Gastrocnemius medialis (tissue), 4 donors: Measurements from ENCODE around the gene SCT. TPM values are rescaled to one million over a fixed set of nuclear protein-coding genes. Genes with fewer than 3 reads are reported as not detected.

Experiments
- ATAC-seq, 2 donors: fragments of 150-250 bp; one replicate each; pipeline ENCODE4 v1.9.1; 2016
- DNase-seq, 2 donors: peaks; one replicate each; pipeline ENCODE4 v3.0.0-alpha.2; 2019
- H3K27ac ChIP-seq, 4 donors: fragments of 200-600 bp; sonication (generic); 1 replicate in 1 of 4; 2 replicates in 3 of 4; pipeline ENCODE4 v1.5.1; 2016 to 2018; ENCODE audit warnings: mild to moderate bottlenecking in 2 of 4, moderate library complexity in 1 of 4
- H3K27me3 ChIP-seq, 3 donors: fragments of 200-600 bp; sonication (generic) in 2 of 3; 1 replicate in 1 of 3; 2 replicates in 2 of 3; pipeline versions ENCODE4 v1.5.1 to v1.6.0; 2016 to 2019; ENCODE audit warnings: mild to moderate bottlenecking in 1 of 3, moderate library complexity in 1 of 3
- H3K36me3 ChIP-seq, 2 donors: fragments of 200-600 bp; sonication (generic) in 1 of 2; one replicate each; pipeline ENCODE4 v1.5.1; 2017 to 2018
- H3K4me1 ChIP-seq, 2 donors: fragments of 200-600 bp; sonication (generic) in 1 of 2; one replicate each; pipeline ENCODE4 v1.5.1; 2016 to 2017; ENCODE audit warnings: mild to moderate bottlenecking in 2 of 2
- H3K4me3 ChIP-seq, 4 donors: fragments of 200-600 bp; sonication (generic) in 3 of 4; 1 replicate in 1 of 4; 2 replicates in 3 of 4; pipeline ENCODE4 v1.5.1; 2016 to 2019; ENCODE audit warnings: mild to moderate bottlenecking in 2 of 4
- H3K9me3 ChIP-seq, 3 donors: fragments of 200-600 bp; sonication (generic) in 2 of 3; 1 replicate in 1 of 3; 2 replicates in 2 of 3; pipeline ENCODE4 v1.5.1; 2016 to 2019
- POLR2A ChIP-seq, 2 donors: fragments of 450-650 bp; IDR thresholded peaks; one replicate each; pipeline ENCODE4 v1.6.1; 2017; ENCODE audit warnings: antibody characterized with exemption in 2 of 2, mild to moderate bottlenecking in 2 of 2, moderate library complexity in 2 of 2
- in situ Hi-C, 4 donors: fragments of 200-750 bp; cut with MboI; loops; one replicate each; pipeline versions ENCODE4 v1.15.0 to v1.8.0; 2017; ENCODE audit warnings: low sequenced_read_pairs in 4 of 4
- intact Hi-C: fragments of 100-400 bp; cut with DNase I; formaldehyde crosslinking; loops from one replicate; pipeline ENCODE4 v1.15.1; 2023; ENCODE audit warnings: low total_unique reads
- total RNA-seq, 4 donors: library from RNA; depleted of rRNA; stranded (reverse); fragments of >200 nt; gene quantifications; one replicate each; pipeline versions ENCODE4 v1.1.0 to v1.2.3, GENCODE V29; 2016
- TF ChIP-seq, protein P1 (sequence below), 5 experiments: fragments of 450-650 bp in 3 of 5; fragments of 200-600 bp in 2 of 5; sonication (generic) in 2 of 5; IDR thresholded peaks in 4 of 5; conservative IDR thresholded peaks in 1 of 5; 1 replicate in 4 of 5; 2 replicates in 1 of 5; pipeline ENCODE4 v1.5.1; 2016 to 2019; ENCODE audit warnings: antibody characterized with exemption in 5 of 5, mild to moderate bottlenecking in 3 of 5, moderate library complexity in 3 of 5

Gene SCT
- total RNA-seq, 4 donors from 2014 or later: not detected

DNA sequence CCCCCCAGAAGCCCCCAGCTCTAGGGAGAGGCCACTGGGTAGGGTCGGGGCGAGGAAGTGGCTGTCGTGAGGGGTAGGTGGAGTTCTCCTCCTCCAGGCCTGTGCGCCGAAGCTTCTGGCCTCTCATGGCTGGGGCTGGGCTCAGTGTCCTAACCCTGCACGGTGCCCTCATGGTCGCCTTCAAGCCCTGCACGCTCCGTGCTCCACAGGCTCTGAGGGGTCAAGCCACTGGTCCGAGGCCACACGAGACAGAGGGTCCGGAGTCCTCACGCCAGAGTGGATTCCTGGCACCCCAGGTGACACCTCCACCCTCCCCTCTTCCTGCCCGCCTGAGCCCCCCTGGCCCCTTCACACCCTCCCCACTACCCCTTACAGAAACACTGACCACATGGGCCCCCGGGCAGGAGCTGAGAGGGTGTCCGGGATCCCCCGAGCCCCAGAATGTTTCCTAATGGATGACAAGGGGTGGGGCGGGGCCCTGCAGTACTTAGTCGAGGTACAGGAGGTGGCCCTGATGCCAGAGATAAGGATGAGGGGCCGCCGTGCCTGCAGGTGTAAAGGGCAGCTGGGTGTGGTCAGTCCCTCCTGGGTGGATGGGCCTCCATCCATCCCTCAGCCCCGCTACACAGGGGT lies 1.2 kb downstream of the SCT start:
- no peak overlapping the region for H3K4me3 ChIP-seq
- in situ Hi-C loops: no loop called here
- no peaks in the 10 kb centered on the region for H3K9me3 ChIP-seq
- peaks cover 0 to 7% (median 4%) of the 10 kb centered on the region in 3 donors for H3K27me3 ChIP-seq
- intact Hi-C loops: no loop called here
- DNase-seq (no peak), ATAC-seq (no peak)
- peaks cover 12 to 31% of the 10 kb centered on the region in 2 donors for H3K4me1 ChIP-seq
- TF ChIP-seq POLR2A (IDR thresholded peaks at IDR 0.05): no peak
- TF ChIP-seq, protein P1, sequence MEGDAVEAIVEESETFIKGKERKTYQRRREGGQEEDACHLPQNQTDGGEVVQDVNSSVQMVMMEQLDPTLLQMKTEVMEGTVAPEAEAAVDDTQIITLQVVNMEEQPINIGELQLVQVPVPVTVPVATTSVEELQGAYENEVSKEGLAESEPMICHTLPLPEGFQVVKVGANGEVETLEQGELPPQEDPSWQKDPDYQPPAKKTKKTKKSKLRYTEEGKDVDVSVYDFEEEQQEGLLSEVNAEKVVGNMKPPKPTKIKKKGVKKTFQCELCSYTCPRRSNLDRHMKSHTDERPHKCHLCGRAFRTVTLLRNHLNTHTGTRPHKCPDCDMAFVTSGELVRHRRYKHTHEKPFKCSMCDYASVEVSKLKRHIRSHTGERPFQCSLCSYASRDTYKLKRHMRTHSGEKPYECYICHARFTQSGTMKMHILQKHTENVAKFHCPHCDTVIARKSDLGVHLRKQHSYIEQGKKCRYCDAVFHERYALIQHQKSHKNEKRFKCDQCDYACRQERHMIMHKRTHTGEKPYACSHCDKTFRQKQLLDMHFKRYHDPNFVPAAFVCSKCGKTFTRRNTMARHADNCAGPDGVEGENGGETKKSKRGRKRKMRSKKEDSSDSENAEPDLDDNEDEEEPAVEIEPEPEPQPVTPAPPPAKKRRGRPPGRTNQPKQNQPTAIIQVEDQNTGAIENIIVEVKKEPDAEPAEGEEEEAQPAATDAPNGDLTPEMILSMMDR (IDR thresholded peaks at IDR 0.05 in 4 of 5, conservative IDR thresholded peaks at IDR 0.05 in 1 of 5): no peak
- no peak overlapping the region for H3K27ac ChIP-seq
- H3K36me3 ChIP-seq: no peaks in the 10 kb centered on the region

DNA sequence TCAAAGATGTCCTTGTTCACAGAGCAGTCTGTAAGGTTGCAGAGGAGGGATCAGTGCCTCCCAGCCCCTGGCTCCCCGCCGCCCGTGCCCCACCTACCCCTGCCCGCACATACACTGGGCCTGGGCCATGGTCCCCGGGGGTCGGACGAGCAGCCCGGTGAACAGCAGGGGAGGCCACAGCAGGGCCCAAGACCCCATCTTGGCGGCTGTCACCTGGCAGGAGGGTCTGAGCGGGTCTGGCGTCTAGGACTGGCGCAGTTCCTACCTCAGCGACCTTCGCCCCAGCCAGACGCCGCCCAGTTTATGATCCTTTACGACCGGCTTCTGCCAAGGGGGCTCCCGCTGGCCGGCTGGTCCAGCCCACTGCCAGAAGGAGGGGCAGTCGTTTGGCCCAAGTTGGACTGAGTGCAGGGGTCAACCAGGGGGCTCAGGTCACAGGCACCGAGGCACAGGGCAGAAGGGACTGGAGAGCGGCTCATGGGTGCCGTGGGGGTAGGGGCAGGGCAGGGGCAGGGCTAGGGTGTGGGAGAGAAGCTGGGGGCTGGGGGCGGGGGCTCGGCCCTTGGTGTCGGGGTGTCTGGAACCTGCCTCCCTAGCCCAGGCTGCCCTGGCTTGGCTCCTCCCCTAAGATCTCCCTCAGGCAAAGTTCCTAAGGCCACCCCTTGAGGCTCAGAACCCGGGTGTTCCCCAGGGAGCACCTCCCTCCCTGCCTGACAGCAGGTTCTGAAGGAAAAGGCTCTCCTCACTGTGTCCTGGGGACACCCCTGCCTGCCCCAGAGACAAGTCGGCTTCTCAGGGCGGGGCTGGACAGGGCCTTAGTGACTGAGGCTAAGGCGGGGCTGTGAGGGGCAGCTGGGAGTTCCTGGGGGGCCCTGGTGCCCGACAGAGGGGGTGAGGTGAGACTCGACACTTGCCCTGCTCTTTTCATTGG lies 2.0 kb downstream of the SCT start, which contains the start of gene CDHR5:
TSS of gene CDHR5 (minus strand) at position 251 of the 931 bp plus-strand sequence. CDS start at position 198, 53 bp downstream.
- Histone ChIP-seq H3K4me3 (no peak within 1 kb of the TSS), H3K27me3 (peaks cover 0 to 7% (median 4%) of the 10 kb centered on the region in 3 donors), H3K27ac (no peak within 1 kb of the TSS), H3K9me3 (no peaks in the 10 kb centered on the region), H3K4me1 (peaks cover 8 to 24% of the 10 kb centered on the region in 2 donors), H3K36me3 (no peaks in the 10 kb centered on the region)
- DNase-seq: no peak
- in situ Hi-C loops (no loop called here), intact Hi-C loops (no loop called here)
- ATAC-seq: no peak
- no peak for TF ChIP-seq POLR2A (IDR thresholded peaks at IDR 0.05)
- TF ChIP-seq, protein P1 (IDR thresholded peaks at IDR 0.05 in 4 of 5, conservative IDR thresholded peaks at IDR 0.05 in 1 of 5): no peak

DNA sequence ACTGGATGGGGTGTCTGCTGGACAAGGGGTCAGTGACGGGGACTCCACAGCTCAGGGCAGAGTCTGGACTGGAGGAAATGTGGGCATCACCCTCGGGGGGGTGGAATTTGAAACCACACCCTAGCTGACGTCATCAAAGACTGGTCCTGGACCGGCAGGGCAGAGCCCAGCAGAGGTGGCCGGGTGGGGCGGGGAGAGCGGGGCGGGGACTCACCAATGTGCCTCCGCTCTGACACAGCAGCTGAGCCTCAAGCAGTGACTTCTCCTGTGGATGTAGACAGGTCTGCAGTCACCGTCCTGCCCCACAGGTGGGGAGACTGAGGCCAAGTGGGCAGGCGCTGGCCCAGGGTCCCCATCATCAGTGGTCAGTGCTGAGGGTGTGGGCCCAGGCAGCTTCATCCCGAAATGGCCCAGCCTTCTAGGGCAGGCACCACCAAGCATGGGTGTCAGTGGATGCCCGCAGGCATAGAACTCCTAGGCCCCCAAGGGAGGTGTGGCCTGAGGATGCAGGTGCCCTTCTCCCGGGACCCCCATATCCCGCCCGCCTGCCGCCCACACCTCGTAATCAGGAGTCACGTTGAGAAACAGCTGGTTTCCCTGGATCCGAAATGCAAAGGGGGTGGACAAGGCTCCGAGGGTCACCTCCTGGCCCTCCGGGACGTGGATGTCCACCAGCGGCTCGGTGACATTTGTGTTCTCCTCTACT lies 2.8 kb downstream of the SCT start:
- peaks cover 0 to 7% (median 4%) of the 10 kb centered on the region in 3 donors for H3K27me3 ChIP-seq
- H3K36me3 ChIP-seq: no peaks in the 10 kb centered on the region
- TF ChIP-seq, protein P1 (IDR thresholded peaks at IDR 0.05 in 4 of 5, conservative IDR thresholded peaks at IDR 0.05 in 1 of 5): no peak
- TF ChIP-seq POLR2A (IDR thresholded peaks at IDR 0.05): no peak
- no peak overlapping the region for H3K27ac ChIP-seq
- in situ Hi-C loops: no loop called here
- intact Hi-C loops: no loop called here
- no peaks in the 10 kb centered on the region for H3K9me3 ChIP-seq
- H3K4me3 ChIP-seq: no peak overlapping the region
- peaks cover 4 to 18% of the 10 kb centered on the region in 2 donors for H3K4me1 ChIP-seq
- DNase-seq (no peak), ATAC-seq (no peak)

DNA sequence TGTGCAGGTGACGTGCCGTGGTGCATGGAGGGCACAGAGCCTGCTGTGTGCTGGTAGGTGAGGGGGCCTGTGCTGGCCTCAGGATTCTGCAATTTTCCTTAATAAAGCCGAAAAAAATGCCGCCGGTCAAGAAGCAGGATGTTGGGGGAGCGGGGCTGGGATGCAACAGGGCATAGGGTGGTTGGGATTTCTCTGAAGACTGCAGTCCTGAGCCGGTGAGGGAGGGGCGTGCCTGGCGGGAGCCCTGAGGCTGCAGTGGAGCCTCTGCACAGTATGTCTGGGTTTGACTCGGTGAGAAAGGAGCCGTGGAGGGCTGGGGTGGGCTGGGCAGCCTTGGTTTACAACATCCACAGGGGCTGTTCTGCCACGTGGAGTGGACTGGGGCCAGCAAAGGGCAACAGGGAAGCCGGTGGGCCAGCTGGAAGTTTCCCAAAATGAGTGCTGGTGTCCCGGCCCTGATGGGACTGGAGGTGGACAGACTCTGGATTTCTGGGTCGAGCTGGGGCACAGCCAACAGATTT lies 3.6 kb downstream of the SCT start:
- DNase-seq (no peak), ATAC-seq (no peak)
- no peak for TF ChIP-seq POLR2A (IDR thresholded peaks at IDR 0.05)
- TF ChIP-seq, protein P1 (IDR thresholded peaks at IDR 0.05 in 4 of 5, conservative IDR thresholded peaks at IDR 0.05 in 1 of 5): no peak
- Histone ChIP-seq H3K4me1 (peaks cover 0 to 15% of the 10 kb centered on the region in 2 donors), H3K27ac (no peak overlapping the region), H3K36me3 (no peaks in the 10 kb centered on the region), H3K27me3 (peaks cover 0 to 7% (median 4%) of the 10 kb centered on the region in 3 donors), H3K9me3 (no peaks in the 10 kb centered on the region), H3K4me3 (no peak overlapping the region)
- intact Hi-C loops (no loop called here), in situ Hi-C loops (no loop called here)
